DMS 273 (cell line): Measurements from ENCODE around the gene COPS8.

ENCODE experiments used
- DNase-seq: peaks from one replicate; lab custom pipeline; 2025; ENCODE audit not compliant: unreplicated experiment; lab: John Stamatoyannopoulos, UW

COPS8 gene

DNA sequence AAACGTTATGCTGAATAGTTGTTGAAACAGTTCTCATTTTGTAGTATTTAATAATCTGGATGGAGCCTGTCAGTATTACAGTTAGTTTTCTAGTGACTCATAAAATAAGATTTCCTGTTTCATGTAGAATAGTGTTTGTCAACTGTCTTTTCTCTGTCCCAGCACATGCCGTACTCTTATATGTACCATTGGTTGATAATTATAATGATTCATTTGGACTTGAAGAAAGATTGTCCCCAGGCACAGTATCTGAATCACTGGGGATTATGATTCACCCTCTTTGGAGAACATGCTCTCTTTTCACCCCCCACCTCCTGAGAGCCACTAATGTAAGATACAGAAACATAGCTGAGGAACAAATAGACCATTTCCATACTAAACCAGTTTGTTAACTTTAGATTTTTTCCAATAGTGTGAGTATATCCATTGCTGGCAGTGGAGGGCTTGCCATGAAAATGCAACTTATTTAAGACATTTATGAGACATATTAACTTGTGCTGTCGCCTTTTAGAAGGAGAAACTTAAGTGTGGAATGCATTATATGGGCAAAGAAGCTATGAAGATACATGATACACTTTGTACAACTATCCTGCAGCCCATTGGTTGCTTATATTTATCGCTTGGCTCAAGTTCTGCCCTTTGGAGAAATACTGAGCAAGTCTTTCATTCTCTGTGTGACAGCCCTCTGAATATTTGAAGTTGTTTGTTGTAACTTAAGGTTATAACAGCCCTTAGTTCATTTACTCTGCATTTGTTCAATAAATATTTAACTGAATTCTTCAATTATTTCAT lies 12.4 kb downstream of the COPS8 start:
- no peak for DNase-seq

- no peak for DNase-seq
Measured at GRCh38 chr2:237099804-237100203, 14.1 kb downstream of the COPS8 start.

GRCh38 chr2:237101118-237101979 lies 15.7 kb downstream of the COPS8 start:
- no peak for DNase-seq

DNA sequence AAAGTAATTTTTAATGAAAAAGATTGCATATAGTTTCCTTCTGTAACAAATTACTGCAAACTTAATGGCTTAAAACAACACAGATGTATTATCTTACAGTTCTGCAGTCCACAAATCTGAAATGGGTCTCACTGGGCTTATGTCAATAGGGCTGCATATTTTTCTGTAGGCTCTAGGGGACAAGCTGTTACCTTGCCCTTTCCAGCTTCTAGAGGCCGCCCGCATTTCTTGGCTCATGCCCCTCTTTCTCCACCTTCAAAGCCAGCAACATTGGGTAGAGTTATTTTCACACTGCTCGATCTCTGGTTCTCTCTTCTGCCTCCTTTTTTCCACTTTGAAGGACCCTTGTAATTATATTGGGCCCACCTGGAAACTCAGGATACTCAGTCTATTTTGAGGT lies 16.7 kb downstream of the COPS8 start:
- DNase-seq = no peak

GRCh38 chr2:237109421-237109934 lies 23.8 kb downstream of the COPS8 start:
- no peak for DNase-seq

- DNase-seq = no peak
Measured at GRCh38 chr2:237113026-237113795, 27.5 kb downstream of the COPS8 start.

DNA sequence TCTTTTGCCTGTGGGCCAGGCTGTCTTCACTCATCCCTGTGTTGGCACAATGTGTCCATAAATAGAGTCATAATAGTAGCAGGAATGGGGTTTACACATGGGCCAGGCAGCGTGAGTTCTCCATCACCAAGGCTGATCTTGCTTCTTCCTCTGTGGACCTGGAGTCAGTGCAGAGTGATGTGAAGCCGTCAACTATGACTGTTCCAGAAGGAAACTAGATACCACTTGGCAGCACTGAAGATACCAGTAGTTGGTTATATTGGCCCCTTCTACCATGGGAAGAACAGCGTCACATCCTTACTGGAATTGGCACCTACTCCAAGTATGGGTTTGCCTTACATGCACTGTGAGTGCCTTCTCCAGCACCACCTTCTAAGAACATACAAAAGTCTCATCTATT lies 30.2 kb downstream of the COPS8 start:
- DNase-seq = no peak

GRCh38 chr2:237116431-237116830 lies 30.7 kb downstream of the COPS8 start:
- no peak for DNase-seq

- no peak for DNase-seq
Measured at GRCh38 chr2:237118025-237118424, 32.3 kb downstream of the COPS8 start.

GRCh38 chr2:237118561-237119155 lies 33.0 kb downstream of the COPS8 start:
- DNase-seq = no peak

DNA sequence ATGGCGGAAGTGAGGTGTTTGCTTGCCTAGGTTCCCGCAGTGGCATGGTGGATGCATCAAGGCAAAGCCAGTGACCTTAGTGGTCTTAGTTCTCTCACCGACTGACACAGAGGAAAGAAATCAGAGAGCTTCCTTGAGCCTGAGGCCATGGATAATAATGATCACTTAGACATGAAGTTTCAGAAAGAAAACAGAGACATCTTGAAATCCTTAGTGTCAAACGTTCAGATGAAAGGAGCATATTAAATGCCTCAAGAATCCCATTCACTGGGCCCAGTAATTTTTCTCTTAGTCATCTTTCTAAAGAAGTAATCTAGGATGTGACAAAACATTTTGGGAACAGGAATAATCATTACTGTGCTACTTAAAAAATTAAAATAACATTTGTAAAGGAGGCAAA lies 35.2 kb downstream of the COPS8 start:
- no peak for DNase-seq

DNA sequence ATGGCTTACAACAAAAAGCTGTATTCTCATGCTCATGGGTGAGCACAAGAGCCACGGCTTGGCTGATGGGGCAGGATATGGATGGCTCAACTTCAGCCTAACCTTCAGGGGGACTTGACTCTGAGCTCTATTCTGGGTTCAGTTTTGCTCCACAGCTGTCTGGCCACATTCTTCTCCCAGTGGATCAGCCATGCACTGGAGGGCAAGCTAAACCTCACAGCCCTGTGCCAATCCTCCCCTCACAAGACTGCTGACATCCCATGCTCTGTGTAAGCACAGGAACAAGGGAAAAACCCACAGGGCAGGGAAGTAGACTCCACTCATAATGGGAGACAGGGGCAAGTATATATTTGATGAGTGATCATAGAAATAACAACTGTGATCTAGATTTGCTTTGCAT lies 35.6 kb downstream of the COPS8 start:
- no peak for DNase-seq

- DNase-seq = peak; percentile 49
Measured at GRCh38 chr2:237122214-237122666, 36.6 kb downstream of the COPS8 start.

- no peak for DNase-seq
Measured at GRCh38 chr2:237124820-237125219, 39.1 kb downstream of the COPS8 start.

DNA sequence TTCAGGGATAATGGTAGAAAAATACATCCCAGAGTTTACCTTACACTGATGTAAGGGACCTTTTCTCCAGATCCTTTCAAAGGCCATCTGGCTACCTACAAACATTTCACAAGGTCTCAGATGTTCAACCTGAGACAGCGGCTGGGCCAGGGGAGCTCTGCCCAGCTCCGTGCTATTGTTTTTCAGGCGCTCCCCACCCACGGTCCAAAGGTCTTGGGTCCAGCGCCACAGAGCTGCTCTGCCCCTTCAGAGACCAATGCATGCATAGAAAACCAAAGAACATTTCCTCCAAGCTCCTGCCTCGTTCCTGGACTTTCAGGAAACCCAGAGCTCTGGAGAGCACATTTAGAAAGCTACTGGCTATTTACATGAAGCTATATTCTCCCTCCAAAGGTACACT lies 40.3 kb downstream of the COPS8 start:
- DNase-seq = no peak

- DNase-seq = no peak
Measured at GRCh38 chr2:237126519-237127174, 41.0 kb downstream of the COPS8 start.

DNA sequence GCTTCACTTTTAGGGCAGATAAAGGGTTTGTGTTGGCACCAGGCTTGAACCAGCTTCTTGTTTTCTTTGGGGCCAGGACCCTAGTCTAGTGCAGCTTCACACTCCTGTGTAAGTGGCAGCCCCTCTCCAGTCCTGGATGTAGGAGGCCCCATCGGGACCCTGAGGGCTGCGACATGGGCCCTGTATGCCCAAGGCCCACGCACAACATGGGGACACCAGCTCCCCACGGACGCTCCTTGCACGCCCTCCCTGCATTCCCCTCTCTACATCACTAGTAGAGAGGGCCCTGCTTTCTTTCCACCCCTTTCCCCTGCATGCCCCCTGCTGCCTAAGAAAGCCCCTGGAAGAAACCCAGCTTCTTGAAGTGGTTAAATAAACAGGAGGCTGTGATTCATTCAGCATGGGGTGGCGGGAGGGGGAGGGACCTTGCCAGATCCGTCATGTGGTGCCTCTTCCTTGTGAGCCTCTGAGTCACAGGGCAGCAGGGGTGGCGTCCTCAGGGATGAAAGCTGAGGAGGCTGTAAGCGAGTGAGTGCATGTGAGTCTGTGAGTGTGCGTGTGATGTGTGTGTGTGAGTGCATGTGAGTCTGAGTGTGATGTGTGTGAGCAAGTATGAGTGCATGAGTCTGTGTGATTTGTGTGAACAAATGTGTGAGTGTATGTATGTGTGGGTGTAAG lies 42.5 kb downstream of the COPS8 start:
- DNase-seq = peak; percentile 34

DNA sequence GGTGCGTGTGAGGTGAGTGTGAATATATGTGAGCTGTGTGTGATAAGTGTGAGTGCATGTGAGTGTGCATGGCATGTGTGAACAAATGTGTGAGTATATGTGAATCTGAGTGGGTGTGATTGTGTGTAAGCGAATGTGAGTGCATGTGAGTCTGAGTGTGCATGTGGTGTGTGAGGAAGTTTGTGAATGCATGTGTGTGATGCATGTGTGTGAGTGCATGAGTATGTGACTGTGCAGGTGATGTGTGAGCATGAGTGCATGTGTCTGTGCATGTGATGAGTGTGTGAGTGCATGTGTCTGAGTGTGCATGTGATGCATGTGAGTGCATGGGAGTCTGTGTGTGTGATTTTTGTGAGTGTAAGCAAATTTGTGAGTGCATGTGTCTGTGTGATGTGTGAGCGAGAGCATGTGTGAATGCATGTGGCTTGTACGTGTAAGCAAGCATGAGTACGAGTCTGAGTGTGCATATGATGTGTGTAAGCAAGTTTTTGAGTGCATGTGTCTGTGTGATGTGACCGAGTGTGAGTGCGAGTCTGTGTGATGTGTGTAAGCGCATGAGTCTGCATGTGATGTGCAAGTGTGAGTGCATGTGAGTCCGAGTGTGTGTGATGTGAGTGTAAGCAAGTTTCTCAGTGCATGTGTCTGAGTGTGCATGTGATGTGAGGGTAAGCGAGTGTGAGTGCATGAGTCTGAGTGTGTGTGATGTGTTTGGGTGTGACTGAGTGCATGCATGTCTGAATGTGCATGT lies 43.3 kb downstream of the COPS8 start:
- DNase-seq = no peak
